ENCODE data around the gene FGF14.

- TF ChIP-seq CTCF (IDR thresholded peaks at IDR 0.05) (no peak), POLR2A (IDR thresholded peaks at IDR 0.05) (no peak)
Measured at GRCh38 chr13:102347490-102347889, 54.4 kb downstream of the FGF14 start.
